ENCODE results near the gene PPP6R3.
"Not testable (repeated sequence)": the region's sequence is repeated elsewhere in the genome, so short reads cannot be mapped to it uniquely, and the experiment has no call there.

Gene PPP6R3

GRCh38 chr11:68632802-68633201 lies 172.2 kb downstream of the PPP6R3 start:
- Mint-ChIP-seq H3K4me1 (no peaks in the 10 kb centered on the region), H3K36me3 (no peaks in the 10 kb centered on the region), H3K27me3 (peaks cover 25 to 27% of the 10 kb centered on the region in 2 donors), H3K9me3 (no peaks in the 10 kb centered on the region), H3K27ac (no peak overlapping the region), H3K4me3 (no peak overlapping the region)
- peak in 1 of 2 donors; percentile 51 for ATAC-seq (replicated peaks)
- no peak for DNase-seq

- H3K9me3 Mint-ChIP-seq; ATAC-seq (replicated peaks); H3K27ac Mint-ChIP-seq; H3K4me1 Mint-ChIP-seq; H3K36me3 Mint-ChIP-seq; DNase-seq; H3K4me3 Mint-ChIP-seq: not testable (repeated sequence)
- H3K27me3 Mint-ChIP-seq, result peaks cover 25 to 27% of the 10 kb centered on the region in 2 donors
Measured at GRCh38 chr11:68634606-68635005, 174.1 kb downstream of the PPP6R3 start.

GRCh38 chr11:68635172-68635571 lies 174.6 kb downstream of the PPP6R3 start:
- peaks cover 25 to 27% of the 10 kb centered on the region in 2 donors for H3K27me3 Mint-ChIP-seq
- DNase-seq, H3K4me1 Mint-ChIP-seq: not testable (repeated sequence)

GRCh38 chr11:68635883-68636282 lies 175.3 kb downstream of the PPP6R3 start:
- not testable (repeated sequence) for DNase-seq; H3K36me3 Mint-ChIP-seq; ATAC-seq (replicated peaks); H3K4me3 Mint-ChIP-seq; H3K27ac Mint-ChIP-seq; H3K9me3 Mint-ChIP-seq; H3K4me1 Mint-ChIP-seq
- H3K27me3 Mint-ChIP-seq, result peaks cover 25 to 27% of the 10 kb centered on the region in 2 donors

More at GRCh38 chr11:68635172-68635571, 174.6 kb downstream of the PPP6R3 start:
- ATAC-seq (replicated peaks); H3K9me3 Mint-ChIP-seq; H3K4me3 Mint-ChIP-seq; H3K27ac Mint-ChIP-seq; H3K36me3 Mint-ChIP-seq: not testable (repeated sequence)

- H3K36me3 Mint-ChIP-seq, result not testable (repeated sequence)
- peaks cover 22 to 23% of the 10 kb centered on the region in 2 donors for H3K27me3 Mint-ChIP-seq
Measured at GRCh38 chr11:68639322-68639721, 178.8 kb downstream of the PPP6R3 start.

GRCh38 chr11:68641880-68642279 lies 181.3 kb downstream of the PPP6R3 start:
- ATAC-seq (replicated peaks) (no peak), DNase-seq (no peak)
- H3K27me3 Mint-ChIP-seq, result peaks cover under 1% of the 10 kb centered on the region in 2 donors
- no peak overlapping the region for H3K27ac Mint-ChIP-seq
- peaks cover 10% of the 10 kb centered on the region in 2 donors for H3K9me3 Mint-ChIP-seq
- H3K4me1 Mint-ChIP-seq, result no peaks in the 10 kb centered on the region
- H3K36me3 Mint-ChIP-seq, result peaks cover 0 to 2% of the 10 kb centered on the region in 2 donors
- no peak overlapping the region for H3K4me3 Mint-ChIP-seq

More at GRCh38 chr11:68639322-68639721, 178.8 kb downstream of the PPP6R3 start:
- not testable (repeated sequence) for ATAC-seq (replicated peaks); H3K9me3 Mint-ChIP-seq; H3K27ac Mint-ChIP-seq; DNase-seq; H3K4me1 Mint-ChIP-seq; H3K4me3 Mint-ChIP-seq

- H3K4me3 Mint-ChIP-seq, result no peak overlapping the region
- peaks cover 0 to 6% of the 10 kb centered on the region in 2 donors for H3K36me3 Mint-ChIP-seq
- H3K27me3 Mint-ChIP-seq, result peaks cover 0 to 8% of the 10 kb centered on the region in 2 donors
- no peak for ATAC-seq (replicated peaks)
- H3K4me1 Mint-ChIP-seq, result no peaks in the 10 kb centered on the region
- no peak for DNase-seq
- H3K27ac Mint-ChIP-seq, result no peak overlapping the region
- peaks cover 16 to 17% of the 10 kb centered on the region in 2 donors for H3K9me3 Mint-ChIP-seq
Measured at GRCh38 chr11:68643585-68643984, 183.0 kb downstream of the PPP6R3 start.

- H3K9me3 Mint-ChIP-seq, result peaks cover 16 to 17% of the 10 kb centered on the region in 2 donors
- peaks cover 0 to 4% of the 10 kb centered on the region in 2 donors for H3K4me1 Mint-ChIP-seq
- ATAC-seq (replicated peaks) (no peak), DNase-seq (no peak)
- H3K36me3 Mint-ChIP-seq, result peaks cover 0 to 6% of the 10 kb centered on the region in 2 donors
- peaks cover 10 to 30% of the 10 kb centered on the region in 2 donors for H3K27me3 Mint-ChIP-seq
- no peak overlapping the region for H3K4me3 Mint-ChIP-seq
- H3K27ac Mint-ChIP-seq, result no peak overlapping the region
Measured at GRCh38 chr11:68646832-68647231, 186.3 kb downstream of the PPP6R3 start.

- DNase-seq, result no peak
- Mint-ChIP-seq H3K27ac (no peak overlapping the region), H3K27me3 (peaks cover 20 to 38% of the 10 kb centered on the region in 2 donors), H3K4me1 (peaks cover 2 to 12% of the 10 kb centered on the region in 2 donors), H3K9me3 (peaks cover 12 to 14% of the 10 kb centered on the region in 2 donors), H3K36me3 (peaks cover 0 to 6% of the 10 kb centered on the region in 2 donors), H3K4me3 (no peak overlapping the region)
- ATAC-seq (replicated peaks), result no peak
Measured at GRCh38 chr11:68649851-68650555, 189.5 kb downstream of the PPP6R3 start.

- peaks cover 27 to 38% of the 10 kb centered on the region in 2 donors for H3K27me3 Mint-ChIP-seq
- ATAC-seq (replicated peaks), result no peak
Measured at GRCh38 chr11:68650801-68651200, 190.2 kb downstream of the PPP6R3 start.

GRCh38 chr11:68651208-68651984 lies 190.8 kb downstream of the PPP6R3 start:
- H3K4me1 Mint-ChIP-seq, result peaks cover 2 to 12% of the 10 kb centered on the region in 2 donors
- peaks cover 0 to 5% of the 10 kb centered on the region in 2 donors for H3K36me3 Mint-ChIP-seq
- peaks cover 33 to 38% of the 10 kb centered on the region in 2 donors for H3K27me3 Mint-ChIP-seq
- peaks cover 13 to 17% of the 10 kb centered on the region in 2 donors for H3K9me3 Mint-ChIP-seq
- DNase-seq, result no peak
- no peak overlapping the region for H3K27ac Mint-ChIP-seq
- no peak for ATAC-seq (replicated peaks)
- H3K4me3 Mint-ChIP-seq, result no peak overlapping the region

More at GRCh38 chr11:68650801-68651200, 190.2 kb downstream of the PPP6R3 start:
- Mint-ChIP-seq H3K9me3 (peaks cover 16 to 20% of the 10 kb centered on the region in 2 donors), H3K4me1 (peaks cover 2 to 12% of the 10 kb centered on the region in 2 donors), H3K4me3 (no peak overlapping the region), H3K27ac (no peak overlapping the region), H3K36me3 (peaks cover 0 to 6% of the 10 kb centered on the region in 2 donors)
- no peak for DNase-seq

- H3K4me3 Mint-ChIP-seq, result no peak overlapping the region
- H3K27ac Mint-ChIP-seq, result no peak overlapping the region
- H3K36me3 Mint-ChIP-seq, result peaks cover 0 to 4% of the 10 kb centered on the region in 2 donors
Measured at GRCh38 chr11:68651985-68652682, 191.6 kb downstream of the PPP6R3 start.

GRCh38 chr11:68652683-68653156 lies 192.2 kb downstream of the PPP6R3 start:
- H3K9me3 Mint-ChIP-seq, result peaks cover 2 to 9% of the 10 kb centered on the region in 2 donors
- no peaks in the 10 kb centered on the region for H3K36me3 Mint-ChIP-seq
- no peak overlapping the region for H3K27ac Mint-ChIP-seq
- H3K27me3 Mint-ChIP-seq, result peaks cover 29 to 39% of the 10 kb centered on the region in 2 donors
- peaks cover 2 to 12% of the 10 kb centered on the region in 2 donors for H3K4me1 Mint-ChIP-seq
- no peak overlapping the region for H3K4me3 Mint-ChIP-seq
- peak; percentile 57 to 65 for ATAC-seq (replicated peaks)
- no peak for DNase-seq

More at GRCh38 chr11:68651985-68652682, 191.6 kb downstream of the PPP6R3 start:
- ATAC-seq (replicated peaks), result no peak
- Mint-ChIP-seq H3K9me3 (peaks cover 7 to 14% of the 10 kb centered on the region in 2 donors), H3K4me1 (peaks cover 2 to 12% of the 10 kb centered on the region in 2 donors), H3K27me3 (peaks cover 35 to 37% of the 10 kb centered on the region in 2 donors)
- no peak for DNase-seq

All from stimulated activated naive B cell treated with anti-CD40 and anti-IgM and Interleukin-4, amounts not matched to agents 10 μg/mL and 1 μg/mL and 100 μg/mL, for 72 hours (primary cell).